SKM-1 (cell line): Measurements from ENCODE around the gene VRK3.
A peak's percentile ranks its signal among the peaks of the same experiment; 100 is the strongest.
"Not testable (repeated sequence)": the region's sequence is repeated elsewhere in the genome, so short reads cannot be mapped to it uniquely, and the experiment has no call there.

Source experiments
- DNase-seq: peaks from one replicate; lab custom pipeline; 2025; ENCODE audit not compliant: unreplicated experiment; lab: John Stamatoyannopoulos, UW

The VRK3 gene

GRCh38 chr19:49958144-49958543, 67.0 kb downstream of the VRK3 start:
- not testable (repeated sequence) for DNase-seq

GRCh38 chr19:49957262-49957915, 67.8 kb downstream of the VRK3 start:
- DNase-seq = no peak

GRCh38 chr19:49956115-49956495, 69.1 kb downstream of the VRK3 start:
- no peak for DNase-seq

- DNase-seq = no peak
Measured at GRCh38 chr19:49954933-49955332, 70.2 kb downstream of the VRK3 start.

- DNase-seq = no peak
Measured at GRCh38 chr19:49954092-49954829, 70.9 kb downstream of the VRK3 start.

- no peak for DNase-seq
Measured at GRCh38 chr19:49953416-49953815, 71.8 kb downstream of the VRK3 start.

- no peak for DNase-seq
Measured at GRCh38 chr19:49952906-49953305, 72.3 kb downstream of the VRK3 start.

GRCh38 chr19:49952479-49952836, 72.7 kb downstream of the VRK3 start:
- DNase-seq = no peak

- DNase-seq = no peak
Measured at GRCh38 chr19:49951806-49952478, 73.2 kb downstream of the VRK3 start.

GRCh38 chr19:49950956-49951526, 74.1 kb downstream of the VRK3 start:
- no peak for DNase-seq

GRCh38 chr19:49950590-49950948, 74.6 kb downstream of the VRK3 start:
- DNase-seq = no peak

GRCh38 chr19:49949742-49950589, 75.2 kb downstream of the VRK3 start:
- no peak for DNase-seq

- DNase-seq = no peak
Measured at GRCh38 chr19:49946415-49946814, 78.8 kb downstream of the VRK3 start.

GRCh38 chr19:49944567-49944966, 80.6 kb downstream of the VRK3 start:
- DNase-seq = not testable (repeated sequence)

GRCh38 chr19:49940482-49940791, 84.7 kb downstream of the VRK3 start:
- no peak for DNase-seq

GRCh38 chr19:49939721-49940481, 85.3 kb downstream of the VRK3 start:
- DNase-seq = no peak

GRCh38 chr19:49938662-49939061, 86.5 kb downstream of the VRK3 start:
- no peak for DNase-seq

GRCh38 chr19:49937750-49938381, 87.3 kb downstream of the VRK3 start:
- peak; percentile 2 for DNase-seq

- DNase-seq = no peak
Measured at GRCh38 chr19:49936549-49936948, 88.6 kb downstream of the VRK3 start.

- DNase-seq = no peak
Measured at GRCh38 chr19:49933643-49934042, 91.5 kb downstream of the VRK3 start.
